AG04449 (cell line): ENCODE measurements around the gene MGME1.

Source experiments
- CTCF ChIA-PET: fragments of 350-600 bp; formaldehyde crosslinking; extraction: SDS; loops from one replicate; lab custom pipeline; 2021; ENCODE audit warnings: antibody characterized with exemption; lab: Yijun Ruan, JAX
- POLR2A ChIA-PET: fragments of 400-600, 350-600 bp; formaldehyde crosslinking; extraction: SDS; loops from one replicate; lab custom pipeline; 2020; ENCODE audit warnings: antibody characterized with exemption, inconsistent platforms; lab: Yijun Ruan, JAX
- DNase-seq: peaks from one replicate; pipeline ENCODE4 v3.0.0-alpha.2; 2010; ENCODE audit warnings: low read depth, low spot score
- H3K4me3 ChIP-seq: 2 replicates; pipeline ENCODE4 v1.5.1; 2011; ENCODE audit warnings: low read depth, mild to moderate bottlenecking, control low read depth, low read length
- TF ChIP-seq, protein P1 (sequence below): IDR thresholded peaks from one replicate; pipeline ENCODE4 v1.5.1; 2011; ENCODE audit warnings: mild to moderate bottlenecking, moderate library complexity, low read length, control low read depth, inconsistent platforms; ENCODE audit not compliant: insufficient read depth; ENCODE audit errors: missing control alignments

Gene MGME1

DNA sequence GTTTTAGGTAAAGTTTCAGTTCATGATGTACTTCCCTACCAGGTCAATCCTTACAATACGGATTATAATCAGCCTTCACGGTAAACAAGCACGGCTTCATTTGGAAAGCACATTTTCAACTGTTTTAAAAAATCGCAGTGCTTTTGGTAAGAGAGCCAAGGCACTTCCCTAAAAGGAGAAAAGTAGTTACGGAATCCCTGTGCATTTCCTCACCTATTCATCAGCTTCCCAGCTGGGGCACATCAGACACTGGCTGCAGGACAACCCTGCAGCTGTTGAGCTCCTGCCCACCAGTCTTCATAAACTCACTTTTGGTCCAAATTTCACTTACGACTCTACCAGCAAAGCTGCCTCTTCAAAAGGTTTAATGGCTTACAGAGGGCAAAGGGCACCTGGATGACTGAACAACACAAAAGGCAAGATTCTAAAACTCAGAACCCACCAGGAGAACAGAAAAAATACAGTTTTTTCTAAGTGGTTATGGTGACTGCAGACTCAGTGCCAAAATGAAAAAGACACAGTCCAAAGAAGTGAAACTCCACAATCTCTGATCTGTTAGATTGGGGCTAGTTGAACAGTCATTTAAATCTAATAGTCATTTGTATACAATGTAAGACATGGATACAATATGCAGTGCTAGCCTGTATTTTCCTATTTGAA, 7.8 kb upstream of the MGME1 start:
- no peak overlapping the region for H3K4me3 ChIP-seq
- ChIA-PET CTCF (interaction anchor here (0.8 to 3.9 kb wide), 2 partner anchors 8 to 63 kb away, joined by 3 to 19 read pairs; no protein-coding TSS in a partner anchor), POLR2A (interaction anchor here (0.6 kb wide), 1 partner anchor 32 kb away, joined by 3 read pairs; no protein-coding TSS in a partner anchor)
- TF ChIP-seq, protein P1, sequence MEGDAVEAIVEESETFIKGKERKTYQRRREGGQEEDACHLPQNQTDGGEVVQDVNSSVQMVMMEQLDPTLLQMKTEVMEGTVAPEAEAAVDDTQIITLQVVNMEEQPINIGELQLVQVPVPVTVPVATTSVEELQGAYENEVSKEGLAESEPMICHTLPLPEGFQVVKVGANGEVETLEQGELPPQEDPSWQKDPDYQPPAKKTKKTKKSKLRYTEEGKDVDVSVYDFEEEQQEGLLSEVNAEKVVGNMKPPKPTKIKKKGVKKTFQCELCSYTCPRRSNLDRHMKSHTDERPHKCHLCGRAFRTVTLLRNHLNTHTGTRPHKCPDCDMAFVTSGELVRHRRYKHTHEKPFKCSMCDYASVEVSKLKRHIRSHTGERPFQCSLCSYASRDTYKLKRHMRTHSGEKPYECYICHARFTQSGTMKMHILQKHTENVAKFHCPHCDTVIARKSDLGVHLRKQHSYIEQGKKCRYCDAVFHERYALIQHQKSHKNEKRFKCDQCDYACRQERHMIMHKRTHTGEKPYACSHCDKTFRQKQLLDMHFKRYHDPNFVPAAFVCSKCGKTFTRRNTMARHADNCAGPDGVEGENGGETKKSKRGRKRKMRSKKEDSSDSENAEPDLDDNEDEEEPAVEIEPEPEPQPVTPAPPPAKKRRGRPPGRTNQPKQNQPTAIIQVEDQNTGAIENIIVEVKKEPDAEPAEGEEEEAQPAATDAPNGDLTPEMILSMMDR, result no peak
- no peak for DNase-seq

DNA sequence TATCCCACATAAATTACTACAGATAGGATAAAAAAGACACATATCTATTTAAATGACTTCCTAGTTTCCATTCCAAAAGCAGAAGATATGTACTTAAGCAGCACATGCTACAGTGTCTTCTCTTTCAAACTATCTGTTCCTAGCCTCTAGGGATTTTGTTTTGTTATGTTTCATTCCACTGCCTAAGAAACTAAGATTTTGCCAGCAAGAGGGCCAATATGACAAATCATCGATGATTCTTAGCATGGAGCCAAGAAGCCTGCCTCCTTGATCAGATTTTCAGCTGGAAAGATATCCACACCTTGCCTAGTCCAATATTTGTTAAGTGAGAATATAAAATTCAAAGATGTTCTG, 7.3 kb upstream of the MGME1 start:
- ChIA-PET CTCF (interaction anchor here (0.8 to 3.9 kb wide), 4 partner anchors 8 to 307 kb away, joined by 3 to 19 read pairs (median 4); no protein-coding TSS in a partner anchor), POLR2A (interaction anchor here (0.6 kb wide), 1 partner anchor 31 kb away, joined by 3 read pairs; no protein-coding TSS in a partner anchor)
- DNase-seq, result no peak
- TF ChIP-seq, protein P1, result no peak
- H3K4me3 ChIP-seq, result no peak overlapping the region

DNA sequence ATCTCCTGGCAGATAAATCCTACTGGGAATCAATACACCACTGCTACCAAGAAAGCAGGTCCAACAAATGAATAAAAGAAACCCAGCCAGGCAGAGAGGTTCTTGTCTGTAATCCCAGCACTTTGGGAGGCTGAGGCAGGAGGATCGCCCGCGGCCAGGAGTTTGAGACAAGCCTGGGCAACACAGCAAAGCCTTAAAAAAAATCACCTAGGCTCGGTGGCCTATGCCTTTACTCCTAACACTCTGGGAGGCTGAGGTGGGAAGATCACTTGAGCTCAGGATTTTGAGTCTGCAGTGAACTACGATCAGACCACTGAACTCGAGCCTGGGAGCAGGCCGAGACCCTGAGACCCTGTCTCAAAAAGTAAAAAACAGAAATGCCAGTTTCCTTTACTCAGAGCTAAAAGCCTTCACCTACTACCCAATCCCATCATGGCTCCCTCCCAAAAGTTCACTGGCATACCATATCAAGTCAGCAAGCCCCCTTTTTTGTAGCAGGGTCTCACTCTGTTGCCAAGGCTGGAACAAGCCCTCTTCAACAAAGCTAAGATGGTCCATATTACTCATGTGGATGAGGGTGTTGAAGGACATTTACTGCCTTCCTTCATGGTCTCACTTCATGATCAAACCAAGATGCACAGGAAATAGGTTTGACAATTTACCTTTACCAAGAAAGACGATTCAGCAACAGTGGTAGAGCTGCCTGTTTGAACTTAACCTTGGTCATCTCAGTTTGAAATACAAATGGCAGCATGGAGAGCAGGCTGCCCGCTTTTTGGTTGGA, 5.5 kb upstream of the MGME1 start:
- TF ChIP-seq, protein P1, result no peak
- ChIA-PET CTCF (interaction anchor here (1.2 to 3.9 kb wide), 5 partner anchors 10 to 309 kb away, joined by 3 to 19 read pairs (median 4); no protein-coding TSS in a partner anchor), POLR2A (no interaction called here)
- no peak overlapping the region for H3K4me3 ChIP-seq
- no peak for DNase-seq

DNA sequence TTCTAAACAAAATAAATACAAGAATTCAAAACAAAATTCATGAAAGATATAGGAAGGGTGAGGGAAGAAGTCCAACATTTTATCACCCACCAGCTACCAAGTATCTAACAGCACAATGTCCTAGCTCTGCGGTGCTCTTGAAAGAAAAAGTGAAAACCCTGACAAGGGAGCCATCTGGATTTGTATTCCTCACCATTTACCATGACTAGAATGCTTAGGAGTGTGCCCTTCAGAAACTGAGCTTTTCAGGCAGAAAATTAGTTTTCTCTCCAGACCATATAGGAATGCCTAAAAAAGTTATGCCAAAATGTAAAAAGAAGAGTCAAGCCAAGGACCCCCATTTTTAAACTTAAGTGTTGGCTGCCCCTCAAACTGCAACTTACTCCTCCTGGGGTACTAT, 4.7 kb upstream of the MGME1 start:
- ChIA-PET CTCF (interaction anchor here (1.2 to 3.9 kb wide), 4 partner anchors 11 to 32 kb away, joined by 3 to 19 read pairs (median 4); no protein-coding TSS in a partner anchor), POLR2A (no interaction called here)
- no peak for DNase-seq
- TF ChIP-seq, protein P1, result no peak
- no peak overlapping the region for H3K4me3 ChIP-seq

GRCh38 chr20:17964632-17965031, 4.2 kb upstream of the MGME1 start:
- POLR2A ChIA-PET, result no interaction called here

More at GRCh38 chr20:17964632-17965031, 4.2 kb upstream of the MGME1 start:
- no peak overlapping the region for H3K4me3 ChIP-seq
- CTCF ChIA-PET, result interaction anchor here (1.2 to 1.8 kb wide), 5 partner anchors 9 to 67 kb away, joined by 4 to 6 read pairs (median 5); no protein-coding TSS in a partner anchor
- no peak for DNase-seq
- TF ChIP-seq, protein P1, result no peak
